Stimulated activated memory B cell treated with anti-CD40 and anti-IgM and Interleukin-4, amounts not matched to agents 10 μg/mL and 1 μg/mL and 100 μg/mL, for 72 hours (primary cell): Measurements from ENCODE around the gene PIGH.
A peak's percentile ranks its signal among the peaks of the same experiment; 100 is the strongest.
"Not testable (repeated sequence)": the region's sequence is repeated elsewhere in the genome, so short reads cannot be mapped to it uniquely, and the experiment has no call there.

ENCODE experiments used
- ATAC-seq: fragments of 150-1000 bp; cut with Tn5 transposase; 2 replicates; pipeline ENCODE4 v1.10.0; 2021
- H3K27ac Mint-ChIP-seq: one replicate; pipeline ENCODE4 v1.8.0; 2022; ENCODE audit warnings: mild to moderate bottlenecking, mixed read lengths
- H3K27me3 Mint-ChIP-seq: one replicate; pipeline ENCODE4 v1.8.0; 2022; ENCODE audit warnings: mixed read lengths
- H3K36me3 Mint-ChIP-seq: one replicate; pipeline ENCODE4 v1.8.0; 2022; ENCODE audit warnings: mixed read lengths
- H3K4me1 Mint-ChIP-seq: one replicate; pipeline ENCODE4 v1.8.0; 2022; ENCODE audit warnings: mixed read lengths
- H3K4me3 Mint-ChIP-seq: one replicate; pipeline ENCODE4 v1.8.0; 2022; ENCODE audit warnings: mild to moderate bottlenecking, moderate library complexity, mixed read lengths
- H3K9me3 Mint-ChIP-seq: one replicate; pipeline ENCODE4 v1.8.0; 2022; ENCODE audit warnings: mixed read lengths

The PIGH gene, protein sequence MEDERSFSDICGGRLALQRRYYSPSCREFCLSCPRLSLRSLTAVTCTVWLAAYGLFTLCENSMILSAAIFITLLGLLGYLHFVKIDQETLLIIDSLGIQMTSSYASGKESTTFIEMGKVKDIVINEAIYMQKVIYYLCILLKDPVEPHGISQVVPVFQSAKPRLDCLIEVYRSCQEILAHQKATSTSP

DNA sequence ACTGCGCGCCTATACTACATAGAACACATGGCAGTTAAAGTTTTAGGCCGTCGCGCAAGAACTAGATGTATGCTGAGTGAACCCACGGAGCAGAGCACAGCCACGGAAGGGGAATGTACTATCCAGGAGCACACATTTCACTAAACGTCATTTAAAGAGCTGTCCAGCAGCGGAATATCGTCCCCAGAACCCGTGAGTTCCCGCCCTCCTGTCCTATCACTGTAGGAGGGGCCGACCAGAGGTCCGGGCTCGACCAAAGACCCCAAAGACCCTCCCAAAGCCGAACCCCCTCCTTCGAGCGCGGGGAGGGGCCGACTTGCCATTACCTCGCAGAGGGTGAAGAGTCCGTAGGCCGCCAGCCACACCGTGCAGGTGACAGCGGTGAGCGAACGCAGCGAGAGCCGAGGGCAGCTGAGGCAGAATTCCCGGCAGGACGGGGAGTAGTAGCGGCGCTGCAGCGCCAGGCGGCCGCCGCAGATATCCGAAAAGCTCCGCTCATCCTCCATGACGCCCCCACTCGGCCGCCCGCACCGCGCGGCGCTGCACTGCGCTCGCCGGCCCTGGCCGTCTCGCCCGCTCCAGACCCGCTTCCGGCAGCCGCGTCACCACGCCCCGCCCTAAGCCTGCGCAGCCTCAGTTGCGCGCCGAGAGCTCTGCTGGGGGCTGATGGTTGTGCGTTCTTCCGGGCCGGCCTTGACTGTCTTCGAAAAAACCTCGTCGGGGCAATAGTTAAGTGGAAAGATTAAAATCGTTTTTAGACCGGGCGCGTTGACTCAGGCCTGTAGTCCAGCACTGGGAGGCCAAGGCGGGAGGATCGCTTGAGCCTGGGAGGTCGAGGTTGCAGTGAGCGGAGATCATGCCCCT lies at the start of gene PIGH:
TSS of gene PIGH (minus strand) at position 571 of the 864 bp plus-strand sequence. CDS start at position 506, 65 bp downstream.
- H3K36me3 Mint-ChIP-seq: peaks cover 10% of the 10 kb centered on the region
- peaks cover 61% of the 10 kb centered on the region for H3K4me1 Mint-ChIP-seq
- no peaks in the 10 kb centered on the region for H3K9me3 Mint-ChIP-seq
- H3K27me3 Mint-ChIP-seq: no peaks in the 10 kb centered on the region
- peak within 1 kb of the TSS; percentile 97 for H3K4me3 Mint-ChIP-seq
- ATAC-seq: peak; percentile 99
- peak within 1 kb of the TSS; percentile 94 for H3K27ac Mint-ChIP-seq

DNA sequence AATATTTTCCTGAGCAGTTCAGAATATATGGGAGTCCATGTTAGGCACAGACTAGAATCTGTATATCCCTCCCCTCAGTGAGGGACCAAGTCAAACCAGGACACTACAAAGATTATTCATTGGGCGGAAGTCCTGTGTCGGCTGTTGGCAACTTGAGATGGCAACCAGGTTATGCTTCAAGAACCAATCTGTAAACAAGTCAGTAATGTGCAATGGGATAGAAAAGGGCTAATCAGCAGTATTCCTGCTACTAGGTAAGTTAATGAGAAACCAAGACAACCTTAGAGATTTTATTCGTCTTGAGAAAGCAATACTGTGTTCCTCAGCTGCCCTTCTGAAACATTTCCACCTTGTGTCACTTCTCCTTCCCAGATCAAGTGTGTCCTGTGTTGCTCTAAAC lies 46.1 kb upstream of the PIGH start:
- Mint-ChIP-seq H3K4me3 (no peak overlapping the region), H3K27me3 (no peaks in the 10 kb centered on the region), H3K27ac (no peak overlapping the region), H3K4me1 (no peaks in the 10 kb centered on the region), H3K9me3 (no peaks in the 10 kb centered on the region), H3K36me3 (peaks cover 33% of the 10 kb centered on the region)
- ATAC-seq: no peak

DNA sequence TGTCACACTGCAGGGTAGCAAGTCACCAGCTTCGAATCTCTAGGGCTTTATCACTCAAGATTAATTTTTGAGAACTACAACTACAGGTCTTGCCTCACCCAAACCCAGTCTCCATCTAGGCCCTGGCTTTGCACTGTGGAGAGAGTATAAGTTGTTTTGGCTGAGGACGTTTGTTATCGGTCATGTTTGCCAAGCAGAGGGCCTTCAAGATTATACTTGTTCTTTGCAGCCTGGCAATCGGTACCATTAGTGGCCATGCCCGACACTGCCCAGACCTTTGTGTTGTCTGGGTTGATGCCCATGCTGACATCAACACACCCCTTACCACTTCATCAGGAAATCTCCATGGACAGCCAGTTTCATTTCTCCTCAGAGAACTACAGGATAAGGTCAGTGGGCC lies 45.3 kb upstream of the PIGH start:
- Mint-ChIP-seq H3K9me3 (no peaks in the 10 kb centered on the region), H3K27ac (no peak overlapping the region), H3K4me1 (no peaks in the 10 kb centered on the region), H3K36me3 (peaks cover 26% of the 10 kb centered on the region), H3K27me3 (no peaks in the 10 kb centered on the region), H3K4me3 (no peak overlapping the region)
- ATAC-seq: no peak

GRCh38 chr14:67644428-67644827 lies 44.4 kb upstream of the PIGH start:
- no peak for ATAC-seq
- H3K4me1 Mint-ChIP-seq: no peaks in the 10 kb centered on the region
- H3K27me3 Mint-ChIP-seq: no peaks in the 10 kb centered on the region
- H3K9me3 Mint-ChIP-seq: no peaks in the 10 kb centered on the region
- peak overlapping the region; percentile 42 for H3K27ac Mint-ChIP-seq
- H3K4me3 Mint-ChIP-seq: no peak overlapping the region
- H3K36me3 Mint-ChIP-seq: peaks cover 16% of the 10 kb centered on the region

DNA sequence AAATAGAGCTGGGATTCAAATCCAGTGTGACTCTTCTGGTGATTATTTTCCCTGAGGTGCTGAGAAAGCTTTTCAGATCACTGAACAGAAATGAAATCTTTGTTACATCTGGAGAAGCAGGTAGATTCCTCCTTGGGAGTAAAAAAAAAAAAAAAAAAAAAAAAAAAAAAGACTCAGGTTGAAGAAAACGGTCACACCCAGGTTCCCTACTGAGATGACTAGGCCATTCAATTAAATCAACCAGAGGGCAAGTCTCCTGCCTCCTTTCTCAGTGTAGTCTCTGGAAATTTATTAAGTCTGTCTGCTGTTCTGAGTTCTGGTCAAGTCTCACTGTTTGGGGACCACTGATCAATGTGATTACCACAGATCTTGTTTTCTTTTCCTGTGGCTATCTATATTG lies 43.6 kb upstream of the PIGH start:
- H3K4me3 Mint-ChIP-seq: no peak overlapping the region
- H3K27me3 Mint-ChIP-seq: no peaks in the 10 kb centered on the region
- ATAC-seq: no peak
- H3K9me3 Mint-ChIP-seq: no peaks in the 10 kb centered on the region
- H3K36me3 Mint-ChIP-seq: peaks cover 13% of the 10 kb centered on the region
- H3K4me1 Mint-ChIP-seq: no peaks in the 10 kb centered on the region
- peak overlapping the region; percentile 42 for H3K27ac Mint-ChIP-seq

DNA sequence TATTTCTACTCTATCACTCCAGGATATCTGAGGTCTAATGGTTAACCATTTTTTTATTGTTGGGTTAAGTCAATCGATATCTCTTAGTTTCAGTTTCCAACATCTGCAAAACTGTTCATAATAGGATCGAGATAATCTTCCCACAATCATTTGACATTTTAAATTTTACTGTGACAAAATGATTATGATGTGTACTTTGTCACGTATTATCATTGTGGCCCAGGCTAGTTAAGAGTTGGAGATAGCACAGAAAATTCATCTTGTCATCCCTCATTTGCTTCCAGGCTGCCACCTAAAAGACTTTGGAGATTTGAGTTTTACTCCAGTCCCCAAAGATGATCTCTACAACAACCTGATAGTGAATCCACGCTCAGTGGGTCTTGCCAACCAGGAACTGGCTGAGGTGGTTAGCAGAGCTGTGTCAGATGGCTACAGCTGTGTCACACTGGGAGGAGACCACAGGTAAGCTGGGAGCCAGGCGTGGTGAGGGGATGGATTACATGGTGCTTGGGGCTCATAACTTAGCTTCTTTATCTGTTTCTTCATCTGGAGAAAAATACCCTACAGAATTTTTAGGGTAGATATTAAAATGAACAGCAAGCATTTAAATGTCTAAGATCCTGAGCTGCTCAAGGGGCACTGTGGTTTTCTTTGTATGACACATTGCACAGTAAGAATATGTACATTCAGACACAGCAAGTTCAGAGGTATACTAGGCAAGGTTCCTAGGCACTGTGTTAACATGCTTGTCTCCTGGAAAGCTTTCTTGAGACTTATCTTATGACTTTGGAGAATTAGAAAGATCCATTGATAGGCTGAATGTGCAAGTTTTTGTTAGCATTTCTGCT lies 42.1 kb upstream of the PIGH start:
- Mint-ChIP-seq H3K9me3 (no peaks in the 10 kb centered on the region), H3K36me3 (peaks cover 10% of the 10 kb centered on the region), H3K4me3 (no peak overlapping the region), H3K27ac (no peak overlapping the region), H3K27me3 (no peaks in the 10 kb centered on the region), H3K4me1 (no peaks in the 10 kb centered on the region)
- no peak for ATAC-seq

DNA sequence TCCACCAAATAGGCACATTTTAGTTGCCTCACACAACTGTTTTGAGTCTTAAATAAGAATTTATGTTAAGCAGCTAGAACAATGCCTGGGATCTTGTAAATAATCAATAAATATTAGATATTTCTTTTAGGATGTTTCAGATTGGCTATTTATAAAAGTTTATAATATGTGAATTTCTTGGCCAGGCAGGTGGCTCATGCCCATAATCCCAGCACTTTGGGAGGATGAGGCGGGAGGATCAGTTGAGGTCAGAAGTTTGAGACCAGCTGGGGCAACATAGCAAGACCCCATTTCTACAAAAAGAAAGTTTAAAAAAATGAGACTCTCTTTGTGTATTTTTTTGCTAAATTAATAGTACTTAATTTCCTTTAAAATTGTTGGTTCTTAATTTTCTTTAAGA lies 41.4 kb upstream of the PIGH start:
- Mint-ChIP-seq H3K4me1 (no peaks in the 10 kb centered on the region), H3K27ac (no peak overlapping the region), H3K27me3 (no peaks in the 10 kb centered on the region), H3K36me3 (peaks cover 7% of the 10 kb centered on the region), H3K9me3 (no peaks in the 10 kb centered on the region), H3K4me3 (no peak overlapping the region)
- ATAC-seq: no peak

GRCh38 chr14:67638642-67639041 lies 38.6 kb upstream of the PIGH start:
- Mint-ChIP-seq H3K36me3 (peaks cover 10% of the 10 kb centered on the region), H3K4me1 (no peaks in the 10 kb centered on the region), H3K27me3 (no peaks in the 10 kb centered on the region), H3K27ac (no peak overlapping the region), H3K9me3 (no peaks in the 10 kb centered on the region), H3K4me3 (no peak overlapping the region)
- no peak for ATAC-seq

DNA sequence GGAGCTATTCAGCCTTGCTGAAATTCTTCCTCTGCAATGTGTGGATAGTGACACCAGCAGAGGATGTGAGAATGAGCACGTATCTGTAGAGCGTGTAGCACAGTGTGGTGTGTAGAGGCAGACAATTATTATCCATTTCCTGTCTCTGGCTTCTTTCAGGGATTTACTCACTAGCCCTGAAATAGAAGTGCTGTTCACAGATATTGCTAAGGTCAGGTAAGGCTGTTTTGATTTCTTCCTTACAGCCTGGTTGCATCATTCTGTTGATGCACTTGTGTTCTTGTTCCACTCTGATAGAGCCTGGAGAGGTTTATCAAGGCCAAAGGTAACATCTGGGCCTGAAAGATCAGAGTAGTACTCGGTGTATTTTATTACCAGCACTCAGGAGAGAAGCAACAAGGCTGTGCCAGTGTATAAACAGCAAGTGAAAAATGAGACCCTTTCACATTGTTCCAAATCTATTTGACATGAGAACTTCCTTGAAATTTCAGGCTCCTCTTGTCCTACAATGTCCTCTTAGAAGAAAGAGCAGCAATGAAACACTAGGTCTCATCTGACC lies 36.4 kb upstream of the PIGH start:
- Mint-ChIP-seq H3K4me1 (no peaks in the 10 kb centered on the region), H3K9me3 (no peaks in the 10 kb centered on the region), H3K4me3 (no peak overlapping the region), H3K27ac (no peak overlapping the region), H3K27me3 (no peaks in the 10 kb centered on the region), H3K36me3 (peaks cover 6% of the 10 kb centered on the region)
- no peak for ATAC-seq

DNA sequence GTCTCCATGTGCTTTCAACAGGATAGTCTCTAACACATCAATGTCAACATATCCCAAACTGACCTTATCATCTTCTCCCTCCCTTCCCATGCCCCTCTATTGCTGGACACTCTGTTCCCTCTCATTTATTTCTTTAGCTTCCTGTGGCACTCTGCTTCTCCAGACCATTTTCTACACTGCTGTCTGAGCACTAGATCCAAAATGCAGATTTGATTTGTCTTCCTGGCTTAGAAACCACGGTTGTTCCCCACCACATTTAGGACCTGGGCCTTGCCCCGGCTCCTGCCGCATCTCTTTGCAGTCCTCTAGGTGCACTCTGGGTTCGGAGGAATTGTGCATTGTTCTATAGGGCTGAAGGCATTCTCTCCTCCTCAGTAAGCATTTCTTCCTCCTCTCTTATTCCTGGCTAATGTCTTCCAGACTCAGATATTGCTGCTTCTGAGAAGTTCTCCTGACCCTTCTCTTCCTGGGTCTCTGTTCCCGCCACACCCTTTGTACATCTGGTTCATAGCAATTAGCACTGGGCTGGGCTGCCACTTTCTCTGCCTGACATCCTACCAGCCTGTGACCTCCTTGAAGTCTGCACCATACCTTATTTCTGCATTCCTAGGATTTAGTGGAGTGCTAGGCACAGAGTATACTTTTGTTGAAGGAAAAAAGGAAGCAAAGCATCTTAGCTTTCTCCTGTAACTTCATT lies 33.5 kb upstream of the PIGH start:
- no peaks in the 10 kb centered on the region for H3K27me3 Mint-ChIP-seq
- peaks cover 6% of the 10 kb centered on the region for H3K36me3 Mint-ChIP-seq
- no peak overlapping the region for H3K27ac Mint-ChIP-seq
- no peak for ATAC-seq
- H3K9me3 Mint-ChIP-seq: no peaks in the 10 kb centered on the region
- no peak overlapping the region for H3K4me3 Mint-ChIP-seq
- no peaks in the 10 kb centered on the region for H3K4me1 Mint-ChIP-seq

GRCh38 chr14:67630938-67631337 lies 30.9 kb upstream of the PIGH start:
- H3K27ac Mint-ChIP-seq: no peak overlapping the region
- H3K4me1 Mint-ChIP-seq: no peaks in the 10 kb centered on the region
- no peak for ATAC-seq
- H3K9me3 Mint-ChIP-seq: no peaks in the 10 kb centered on the region
- no peaks in the 10 kb centered on the region for H3K27me3 Mint-ChIP-seq
- no peak overlapping the region for H3K4me3 Mint-ChIP-seq
- peaks cover 6% of the 10 kb centered on the region for H3K36me3 Mint-ChIP-seq

- H3K27me3 Mint-ChIP-seq: no peaks in the 10 kb centered on the region
- ATAC-seq: no peak
- no peaks in the 10 kb centered on the region for H3K4me1 Mint-ChIP-seq
- no peak overlapping the region for H3K27ac Mint-ChIP-seq
- H3K4me3 Mint-ChIP-seq: no peak overlapping the region
- H3K36me3 Mint-ChIP-seq: peaks cover 6% of the 10 kb centered on the region
- H3K9me3 Mint-ChIP-seq: no peaks in the 10 kb centered on the region
These were observed 30.1 kb upstream of the PIGH start for GRCh38 chr14:67630186-67630585.

DNA sequence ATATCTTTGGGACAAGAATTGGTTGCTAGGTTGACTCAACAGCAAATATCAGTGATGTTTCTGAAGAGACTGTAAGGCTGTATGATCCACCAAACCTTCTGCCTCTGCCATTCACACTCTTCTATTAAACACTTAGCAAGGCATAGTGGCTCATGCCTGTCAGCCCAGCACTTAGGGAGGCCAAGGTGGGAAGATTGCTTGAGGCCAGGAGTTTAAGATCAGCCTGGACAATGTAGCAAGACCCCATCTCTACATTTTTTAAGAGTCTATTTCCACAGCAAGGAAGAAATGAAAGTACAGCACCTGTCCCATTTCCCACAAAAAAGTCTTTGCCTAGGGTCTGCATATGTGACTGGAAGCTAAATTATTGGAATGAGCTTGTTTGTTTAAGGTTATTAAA lies 27.5 kb upstream of the PIGH start:
- Mint-ChIP-seq H3K4me3 (no peak overlapping the region), H3K27ac (no peak overlapping the region), H3K9me3 (no peaks in the 10 kb centered on the region), H3K4me1 (no peaks in the 10 kb centered on the region), H3K27me3 (no peaks in the 10 kb centered on the region), H3K36me3 (no peaks in the 10 kb centered on the region)
- no peak for ATAC-seq

DNA sequence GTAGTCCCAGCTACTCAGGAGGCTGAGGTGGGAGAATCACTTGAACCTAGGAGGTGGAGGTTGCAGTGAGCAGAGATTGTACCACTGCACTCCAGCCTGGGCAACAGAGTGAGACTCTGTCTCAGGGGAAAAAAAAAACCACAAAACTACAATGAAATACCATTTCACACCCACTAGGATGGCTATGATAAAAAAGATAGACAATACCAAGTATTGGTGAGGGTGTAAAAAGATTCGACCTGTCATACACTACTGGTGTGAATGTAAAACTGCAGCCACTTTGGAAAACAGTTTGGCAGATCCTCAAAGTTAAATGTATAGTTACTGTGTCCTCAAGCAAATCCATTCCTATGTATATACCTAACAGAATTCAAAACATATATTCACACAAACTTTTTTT lies 26.1 kb upstream of the PIGH start:
- H3K9me3 Mint-ChIP-seq, H3K27me3 Mint-ChIP-seq, ATAC-seq, H3K4me1 Mint-ChIP-seq, H3K36me3 Mint-ChIP-seq, H3K27ac Mint-ChIP-seq, H3K4me3 Mint-ChIP-seq: not testable (repeated sequence)

DNA sequence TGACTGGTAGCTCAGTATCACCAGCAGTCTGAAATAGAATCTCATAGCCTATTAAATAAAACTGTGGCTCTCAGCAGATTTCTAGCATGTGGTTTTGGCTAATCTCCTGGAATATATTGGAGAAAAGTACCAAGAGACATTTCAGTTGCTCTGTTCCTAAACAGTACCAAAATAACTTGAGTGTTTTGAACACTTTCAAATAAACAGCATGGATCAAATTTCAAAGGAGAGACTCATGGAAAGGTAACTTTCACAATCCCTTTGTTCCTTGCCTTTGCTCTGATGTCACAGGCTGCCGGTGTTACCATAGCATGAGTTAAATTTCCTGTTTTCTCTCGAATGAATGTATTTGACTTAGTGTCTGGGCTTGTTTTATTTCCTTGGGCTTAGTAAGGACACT lies 23.0 kb upstream of the PIGH start:
- no peaks in the 10 kb centered on the region for H3K9me3 Mint-ChIP-seq
- no peaks in the 10 kb centered on the region for H3K27me3 Mint-ChIP-seq
- no peaks in the 10 kb centered on the region for H3K36me3 Mint-ChIP-seq
- ATAC-seq: no peak
- H3K4me3 Mint-ChIP-seq: no peak overlapping the region
- no peak overlapping the region for H3K27ac Mint-ChIP-seq
- H3K4me1 Mint-ChIP-seq: peaks cover 25% of the 10 kb centered on the region
